Parathyroid adenoma (tissue), 2 donors: ENCODE data around the gene SOCS2.

ENCODE experiments used
- H2AFZ ChIP-seq: fragments of 300-600 bp; sonication (generic); one replicate; pipeline ENCODE4 v1.7.0; 2017; ENCODE audit warnings: antibody characterized with exemption, mild to moderate bottlenecking
- H3K27ac ChIP-seq: fragments of 300-600 bp; sonication (generic); one replicate; pipeline ENCODE4 v1.7.0; 2017
- H3K27me3 ChIP-seq: fragments of 300-600 bp; sonication (generic); one replicate; pipeline ENCODE4 v1.7.0; 2017; ENCODE audit warnings: low read length; ENCODE audit not compliant: control insufficient read depth, insufficient read depth
- H3K36me3 ChIP-seq: fragments of 300-600 bp; sonication (generic); one replicate; pipeline ENCODE4 v1.7.0; 2017; ENCODE audit warnings: low read length; ENCODE audit not compliant: control insufficient read depth, insufficient read depth
- H3K4me1 ChIP-seq: fragments of 300-600 bp; sonication (generic); one replicate; pipeline ENCODE4 v1.7.0; 2017; ENCODE audit warnings: control low read depth
- H3K4me2 ChIP-seq: fragments of 300-600 bp; sonication (generic); one replicate; pipeline ENCODE4 v1.7.0; 2017; ENCODE audit warnings: low read length
- H3K4me3 ChIP-seq: fragments of 300-600 bp; sonication (generic); one replicate; pipeline ENCODE4 v1.7.0; 2017; ENCODE audit warnings: low read depth, low read length
- H3K79me2 ChIP-seq: fragments of 300-600 bp; sonication (generic); one replicate; pipeline ENCODE4 v1.7.0; 2017; ENCODE audit warnings: control low read depth
- H3K9ac ChIP-seq: fragments of 300-600 bp; sonication (generic); one replicate; pipeline ENCODE4 v1.7.0; 2017; ENCODE audit warnings: mild to moderate bottlenecking
- H3K9me3 ChIP-seq: fragments of 300-600 bp; sonication (generic); one replicate; pipeline ENCODE4 v1.7.0; 2017; ENCODE audit warnings: low read length; ENCODE audit not compliant: control insufficient read depth
- TF ChIP-seq, protein P1 (sequence below): fragments of 300-600 bp; sonication (generic); IDR thresholded peaks from one replicate; pipeline ENCODE4 v1.7.0; 2017; ENCODE audit warnings: antibody characterized with exemption, mild to moderate bottlenecking
- donor health status: primary hyperparathyroidism.

SOCS2 gene

DNA sequence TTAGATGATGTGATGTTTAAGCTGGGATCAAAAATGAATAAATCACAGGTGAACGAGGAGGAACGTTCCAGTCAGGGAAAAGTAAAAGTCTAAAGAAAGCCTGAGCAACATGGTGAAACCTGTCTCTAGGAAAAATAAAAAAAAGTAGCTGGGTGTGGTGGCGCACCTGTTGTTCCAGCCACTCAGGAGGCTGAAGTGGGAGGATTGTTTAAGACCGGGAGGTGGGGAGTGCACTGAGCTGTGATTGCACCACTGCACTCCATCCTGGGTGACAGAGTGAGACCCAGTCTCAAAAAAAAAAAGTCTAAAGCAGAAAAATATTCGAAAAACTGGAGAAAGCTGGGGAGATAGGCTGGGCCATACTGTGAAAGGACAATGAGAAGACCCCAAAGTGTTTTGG, 39.2 kb upstream of the SOCS2 start:
- H3K9ac ChIP-seq: no peak overlapping the region
- no peaks in the 10 kb centered on the region for H3K4me1 ChIP-seq

DNA sequence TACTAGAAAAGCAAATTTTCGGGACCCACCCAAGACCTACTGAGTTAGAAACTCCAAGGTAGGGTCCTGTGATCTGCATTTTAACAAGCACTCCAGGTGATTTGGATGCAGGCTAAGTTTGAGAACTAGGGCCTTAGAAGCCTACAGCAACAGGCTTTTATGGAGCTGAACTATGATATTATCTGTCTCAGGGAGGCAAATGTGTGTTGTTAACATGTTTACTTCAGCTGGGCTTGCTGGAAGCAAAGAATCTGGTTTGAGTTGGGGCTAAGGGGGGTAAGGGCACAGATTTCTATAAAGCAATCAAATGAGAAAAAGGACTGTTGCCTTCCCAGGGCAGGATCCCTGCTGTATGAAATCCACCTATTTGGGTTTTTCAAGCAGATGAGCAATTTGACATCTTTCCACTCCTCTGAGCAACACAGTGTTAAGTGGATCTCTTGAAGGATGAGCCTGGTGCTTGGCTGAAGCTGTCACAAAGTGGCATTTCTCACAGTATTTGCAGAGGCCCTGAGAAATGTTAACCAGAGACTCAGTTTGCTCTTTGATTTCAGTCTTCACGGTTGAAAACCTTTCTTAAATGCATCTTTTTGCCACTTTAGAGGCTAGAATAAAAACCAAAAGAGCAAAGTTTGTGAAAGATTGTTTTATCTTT, 36.2 kb upstream of the SOCS2 start:
- Histone ChIP-seq H3K4me2 (no peak overlapping the region), H3K4me1 (no peaks in the 10 kb centered on the region), H3K9me3 (no peaks in the 10 kb centered on the region), H3K27ac (no peak overlapping the region), H2AFZ (no peak overlapping the region), H3K27me3 (no peaks in the 10 kb centered on the region), H3K4me3 (no peak overlapping the region), H3K79me2 (no peaks in the 10 kb centered on the region), H3K9ac (no peak overlapping the region), H3K36me3 (no peaks in the 10 kb centered on the region)
- TF ChIP-seq, protein P1, sequence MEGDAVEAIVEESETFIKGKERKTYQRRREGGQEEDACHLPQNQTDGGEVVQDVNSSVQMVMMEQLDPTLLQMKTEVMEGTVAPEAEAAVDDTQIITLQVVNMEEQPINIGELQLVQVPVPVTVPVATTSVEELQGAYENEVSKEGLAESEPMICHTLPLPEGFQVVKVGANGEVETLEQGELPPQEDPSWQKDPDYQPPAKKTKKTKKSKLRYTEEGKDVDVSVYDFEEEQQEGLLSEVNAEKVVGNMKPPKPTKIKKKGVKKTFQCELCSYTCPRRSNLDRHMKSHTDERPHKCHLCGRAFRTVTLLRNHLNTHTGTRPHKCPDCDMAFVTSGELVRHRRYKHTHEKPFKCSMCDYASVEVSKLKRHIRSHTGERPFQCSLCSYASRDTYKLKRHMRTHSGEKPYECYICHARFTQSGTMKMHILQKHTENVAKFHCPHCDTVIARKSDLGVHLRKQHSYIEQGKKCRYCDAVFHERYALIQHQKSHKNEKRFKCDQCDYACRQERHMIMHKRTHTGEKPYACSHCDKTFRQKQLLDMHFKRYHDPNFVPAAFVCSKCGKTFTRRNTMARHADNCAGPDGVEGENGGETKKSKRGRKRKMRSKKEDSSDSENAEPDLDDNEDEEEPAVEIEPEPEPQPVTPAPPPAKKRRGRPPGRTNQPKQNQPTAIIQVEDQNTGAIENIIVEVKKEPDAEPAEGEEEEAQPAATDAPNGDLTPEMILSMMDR: no peak

More for the DNA sequence above, 39.2 kb upstream of the SOCS2 start:
- Histone ChIP-seq H2AFZ (no peak overlapping the region), H3K27ac (no peak overlapping the region), H3K9me3 (no peaks in the 10 kb centered on the region), H3K36me3 (no peaks in the 10 kb centered on the region), H3K4me3 (no peak overlapping the region), H3K4me2 (no peak overlapping the region), H3K27me3 (no peaks in the 10 kb centered on the region), H3K79me2 (no peaks in the 10 kb centered on the region)
- TF ChIP-seq, protein P1: no peak

DNA sequence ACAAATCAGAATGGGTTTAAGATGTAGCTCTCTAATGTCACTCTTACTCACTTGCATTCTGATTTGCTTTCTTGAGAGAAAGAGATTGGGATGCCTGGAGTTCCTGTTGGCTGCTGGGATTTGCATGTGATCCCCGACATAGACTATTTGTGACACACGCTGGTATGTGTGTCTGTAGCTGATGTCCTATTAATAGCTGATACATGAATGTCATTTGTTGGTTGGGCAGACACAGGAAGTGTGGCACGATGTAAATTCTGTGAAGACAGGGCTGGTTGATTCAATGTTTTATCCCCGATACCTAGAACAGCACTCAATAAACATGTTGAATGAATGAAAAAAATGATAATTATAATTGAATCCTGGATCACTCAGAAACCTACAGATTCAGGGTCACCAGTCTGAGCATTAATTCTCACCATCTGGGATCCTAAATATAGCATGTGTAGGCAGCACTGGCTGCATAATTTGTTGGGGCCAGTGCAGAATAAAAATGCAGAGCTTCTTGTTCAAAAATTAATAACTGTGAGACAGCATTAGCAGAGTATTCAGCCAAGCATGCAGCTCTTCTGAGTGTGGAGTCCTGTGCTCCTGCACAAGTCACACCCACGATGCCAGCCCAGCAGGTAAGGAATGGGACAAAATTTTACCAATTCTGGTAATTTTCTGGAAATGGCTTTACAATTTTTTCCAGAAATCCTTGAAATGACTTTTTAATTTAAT, 35.5 kb upstream of the SOCS2 start:
- no peak overlapping the region for H3K27ac ChIP-seq

DNA sequence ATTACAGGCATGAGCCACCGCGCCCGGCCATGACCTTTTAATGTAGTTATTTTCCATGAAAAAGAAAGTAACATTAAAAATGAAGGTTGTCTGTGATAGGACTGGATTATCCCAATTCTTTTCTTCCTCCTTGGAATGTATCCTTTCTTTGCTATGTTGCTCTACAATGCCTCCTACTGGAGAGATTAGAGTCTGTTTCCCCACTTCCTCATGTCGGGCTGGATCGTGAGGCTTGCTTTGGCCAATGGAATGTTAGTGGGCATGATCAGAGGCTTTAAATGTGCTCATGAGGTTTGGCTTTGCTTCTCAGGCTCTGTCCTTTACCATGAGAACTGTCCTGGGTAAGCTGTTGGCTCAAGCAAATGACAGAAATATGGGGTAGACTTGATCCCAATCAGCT, 34.7 kb upstream of the SOCS2 start:
- no peaks in the 10 kb centered on the region for H3K27me3 ChIP-seq
- H3K4me2 ChIP-seq: no peak overlapping the region
- H3K9ac ChIP-seq: no peak overlapping the region
- no peaks in the 10 kb centered on the region for H3K79me2 ChIP-seq
- TF ChIP-seq, protein P1: peak; percentile 6
- no peak overlapping the region for H2AFZ ChIP-seq
- H3K4me1 ChIP-seq: no peaks in the 10 kb centered on the region
- H3K36me3 ChIP-seq: no peaks in the 10 kb centered on the region
- H3K9me3 ChIP-seq: no peaks in the 10 kb centered on the region
- H3K4me3 ChIP-seq: no peak overlapping the region
- H3K27ac ChIP-seq: no peak overlapping the region

More for the DNA sequence above, 35.5 kb upstream of the SOCS2 start:
- Histone ChIP-seq H3K4me1 (no peaks in the 10 kb centered on the region), H3K4me2 (no peak overlapping the region), H3K36me3 (no peaks in the 10 kb centered on the region), H3K4me3 (no peak overlapping the region), H3K27me3 (no peaks in the 10 kb centered on the region), H2AFZ (no peak overlapping the region), H3K79me2 (no peaks in the 10 kb centered on the region), H3K9me3 (no peaks in the 10 kb centered on the region), H3K9ac (no peak overlapping the region)
- TF ChIP-seq, protein P1: no peak
